ENCODE data around the gene CAPN5. TPM values are rescaled to one million over a fixed set of nuclear protein-coding genes. Genes with fewer than 3 reads are reported as not detected.

CAPN5 gene
- total RNA-seq, 1 donor from 2014 or later = 12.8 TPM

- no peak overlapping the region for H3K27ac Mint-ChIP-seq (ENCODE audit: unreplicated experiment)
- no peaks in the 10 kb centered on the region for H3K9me3 Mint-ChIP-seq (ENCODE audit: unreplicated experiment)
- H3K27me3 Mint-ChIP-seq (ENCODE audit: unreplicated experiment) = peaks cover 11% of the 10 kb centered on the region
- H3K4me3 Mint-ChIP-seq (ENCODE audit: unreplicated experiment) = no peak overlapping the region
- TF ChIP-seq CTCF (IDR thresholded peaks at IDR 0.05) = no peak
- no peaks in the 10 kb centered on the region for H3K36me3 Mint-ChIP-seq (ENCODE audit: unreplicated experiment)
- DNase-seq (ENCODE audit: extremely low spot score, unreplicated experiment) = no peak
- peaks cover 7% of the 10 kb centered on the region for H3K4me1 Mint-ChIP-seq (ENCODE audit: unreplicated experiment)
Measured at GRCh38 chr11:77144857-77145428, 78.2 kb downstream of the CAPN5 start.

GRCh38 chr11:77146261-77147035, 79.7 kb downstream of the CAPN5 start:
- Mint-ChIP-seq H3K27me3 (ENCODE audit: unreplicated experiment) (peaks cover 14% of the 10 kb centered on the region), H3K4me3 (ENCODE audit: unreplicated experiment) (no peak overlapping the region)

DNA sequence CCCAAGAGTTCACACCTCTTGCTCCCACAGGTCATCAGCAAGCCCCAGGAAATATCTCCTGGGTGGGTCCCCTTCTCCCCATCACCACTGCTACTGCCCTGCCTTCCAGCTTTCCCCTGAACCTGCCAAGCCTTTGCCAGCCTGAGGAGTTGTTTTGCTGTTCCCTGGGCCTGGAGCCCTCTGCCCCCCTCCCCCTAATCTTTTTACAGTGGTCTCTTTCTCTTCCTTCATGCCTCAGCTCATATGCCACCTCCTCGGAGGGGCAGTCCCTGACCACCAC, 80.2 kb downstream of the CAPN5 start:
- H3K4me1 Mint-ChIP-seq (ENCODE audit: unreplicated experiment) = no peaks in the 10 kb centered on the region
- H3K9me3 Mint-ChIP-seq (ENCODE audit: unreplicated experiment) = no peaks in the 10 kb centered on the region
- no peak for DNase-seq (ENCODE audit: extremely low spot score, unreplicated experiment)
- no peak overlapping the region for H3K4me3 Mint-ChIP-seq (ENCODE audit: unreplicated experiment)
- no peaks in the 10 kb centered on the region for H3K36me3 Mint-ChIP-seq (ENCODE audit: unreplicated experiment)
- TF ChIP-seq CTCF (IDR thresholded peaks at IDR 0.05) = no peak
- H3K27ac Mint-ChIP-seq (ENCODE audit: unreplicated experiment) = no peak overlapping the region
- peaks cover 14% of the 10 kb centered on the region for H3K27me3 Mint-ChIP-seq (ENCODE audit: unreplicated experiment)

More at GRCh38 chr11:77146261-77147035, 79.7 kb downstream of the CAPN5 start:
- Mint-ChIP-seq H3K4me1 (ENCODE audit: unreplicated experiment) (no peaks in the 10 kb centered on the region), H3K36me3 (ENCODE audit: unreplicated experiment) (no peaks in the 10 kb centered on the region), H3K9me3 (ENCODE audit: unreplicated experiment) (no peaks in the 10 kb centered on the region), H3K27ac (ENCODE audit: unreplicated experiment) (no peak overlapping the region)
- no peak for TF ChIP-seq CTCF (IDR thresholded peaks at IDR 0.05)
- DNase-seq (ENCODE audit: extremely low spot score, unreplicated experiment) = no peak

- no peak overlapping the region for H3K4me3 Mint-ChIP-seq (ENCODE audit: unreplicated experiment)
- DNase-seq (ENCODE audit: extremely low spot score, unreplicated experiment) = no peak
- no peaks in the 10 kb centered on the region for H3K36me3 Mint-ChIP-seq (ENCODE audit: unreplicated experiment)
- H3K27me3 Mint-ChIP-seq (ENCODE audit: unreplicated experiment) = peaks cover 14% of the 10 kb centered on the region
- H3K27ac Mint-ChIP-seq (ENCODE audit: unreplicated experiment) = no peak overlapping the region
- H3K9me3 Mint-ChIP-seq (ENCODE audit: unreplicated experiment) = no peaks in the 10 kb centered on the region
- H3K4me1 Mint-ChIP-seq (ENCODE audit: unreplicated experiment) = peaks cover under 1% of the 10 kb centered on the region
- TF ChIP-seq CTCF (IDR thresholded peaks at IDR 0.05) = no peak
Measured at GRCh38 chr11:77147668-77148321, 81.0 kb downstream of the CAPN5 start.

All from osteocyte (in vitro differentiated cells).